HG03460 (cell line): Measurements from ENCODE around the gene CTSG.
"Not testable (repeated sequence)": the region's sequence is repeated elsewhere in the genome, so short reads cannot be mapped to it uniquely, and the experiment has no call there.

Experiments
- ATAC-seq: cut with Tn5 transposase; IDR thresholded peaks from one replicate; pipeline ENCODE4 v1.9.1; 2021; ENCODE audit not compliant: unreplicated experiment

Gene CTSG, protein sequence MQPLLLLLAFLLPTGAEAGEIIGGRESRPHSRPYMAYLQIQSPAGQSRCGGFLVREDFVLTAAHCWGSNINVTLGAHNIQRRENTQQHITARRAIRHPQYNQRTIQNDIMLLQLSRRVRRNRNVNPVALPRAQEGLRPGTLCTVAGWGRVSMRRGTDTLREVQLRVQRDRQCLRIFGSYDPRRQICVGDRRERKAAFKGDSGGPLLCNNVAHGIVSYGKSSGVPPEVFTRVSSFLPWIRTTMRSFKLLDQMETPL

DNA sequence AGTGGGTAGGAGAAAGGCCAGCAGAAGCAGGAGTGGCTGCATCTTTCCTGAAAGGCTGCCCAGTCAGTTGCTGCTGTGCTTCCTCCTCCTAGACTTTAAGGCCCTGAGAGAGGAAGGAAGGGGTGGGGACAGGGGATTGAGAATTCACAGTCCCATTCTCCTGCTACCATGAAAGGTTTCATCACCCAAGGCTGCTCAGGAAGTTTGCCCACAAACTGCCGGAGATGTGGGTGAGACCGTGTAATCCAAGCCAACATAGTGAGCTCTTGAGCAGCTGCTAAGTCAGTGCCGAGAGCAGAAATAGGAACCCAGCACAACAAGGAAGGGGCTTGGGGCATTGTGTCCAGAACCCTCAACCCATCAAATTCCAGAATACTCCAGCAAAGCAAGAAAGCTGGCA lies at the start of gene CTSG:
Gene CTSG (minus strand): TSS at position 69 of the 400 bp plus-strand sequence. CDS start 27 bp downstream, at position 42.
- ATAC-seq = no peak

DNA sequence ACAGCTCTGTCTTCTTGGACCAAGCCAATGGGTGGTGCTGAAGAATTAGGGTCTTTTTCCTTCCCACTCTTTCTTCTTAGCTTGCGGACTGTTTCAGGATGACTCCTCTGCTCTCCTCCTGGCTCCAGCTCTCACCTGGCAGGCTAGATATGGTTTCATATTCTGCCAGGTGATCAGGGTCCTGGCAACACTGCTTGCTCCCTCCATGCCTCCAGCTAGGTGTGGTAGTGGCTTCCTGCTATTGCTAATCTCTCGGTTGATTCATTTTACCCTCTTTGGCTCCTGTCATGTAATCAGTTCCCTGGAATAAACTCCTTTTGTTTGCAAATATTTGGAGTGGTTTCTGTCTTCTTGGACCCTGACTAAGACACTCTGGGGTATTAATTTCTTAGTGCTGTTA lies 37.7 kb upstream of the CTSG start:
- no peak for ATAC-seq

DNA sequence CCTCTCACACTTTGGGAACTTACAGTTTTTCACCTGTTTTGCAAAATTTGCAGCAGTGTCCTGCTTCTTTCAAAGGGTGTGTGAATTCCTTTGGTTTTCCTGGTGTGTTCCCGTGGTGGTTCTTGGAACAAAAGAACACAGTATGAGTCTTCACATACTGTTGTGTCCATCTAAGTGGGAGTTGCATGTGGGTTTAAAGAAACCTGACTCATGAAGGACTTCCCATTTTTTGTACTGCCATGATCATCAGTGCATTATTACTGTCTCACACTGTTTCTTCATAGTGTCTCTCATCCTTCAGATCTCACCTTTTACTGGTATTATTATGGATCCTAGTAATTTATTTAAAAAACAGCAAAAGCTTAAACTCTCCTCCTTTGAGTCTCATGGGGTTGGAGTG lies 37.2 kb upstream of the CTSG start:
- no peak for ATAC-seq

DNA sequence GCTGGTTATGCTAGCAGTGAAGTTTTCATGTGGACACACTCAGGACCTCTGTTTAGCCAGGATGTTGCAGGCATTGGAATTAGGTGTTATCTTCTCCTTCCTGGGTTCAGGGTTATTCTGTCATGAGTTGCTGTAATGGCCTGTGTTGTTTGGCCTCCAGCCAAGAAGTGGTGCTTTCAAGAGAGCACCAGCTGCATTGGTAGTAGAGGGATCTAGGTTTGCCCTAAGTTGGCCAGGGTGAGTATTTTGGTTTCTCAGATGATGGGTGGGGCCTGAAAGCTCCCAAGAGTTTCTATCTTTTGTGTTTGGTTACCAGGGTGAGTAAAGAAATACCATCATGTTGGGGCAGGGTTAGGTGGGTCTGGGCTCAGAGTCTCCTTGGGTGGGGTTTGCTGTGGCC lies 36.1 kb upstream of the CTSG start:
- ATAC-seq = no peak

DNA sequence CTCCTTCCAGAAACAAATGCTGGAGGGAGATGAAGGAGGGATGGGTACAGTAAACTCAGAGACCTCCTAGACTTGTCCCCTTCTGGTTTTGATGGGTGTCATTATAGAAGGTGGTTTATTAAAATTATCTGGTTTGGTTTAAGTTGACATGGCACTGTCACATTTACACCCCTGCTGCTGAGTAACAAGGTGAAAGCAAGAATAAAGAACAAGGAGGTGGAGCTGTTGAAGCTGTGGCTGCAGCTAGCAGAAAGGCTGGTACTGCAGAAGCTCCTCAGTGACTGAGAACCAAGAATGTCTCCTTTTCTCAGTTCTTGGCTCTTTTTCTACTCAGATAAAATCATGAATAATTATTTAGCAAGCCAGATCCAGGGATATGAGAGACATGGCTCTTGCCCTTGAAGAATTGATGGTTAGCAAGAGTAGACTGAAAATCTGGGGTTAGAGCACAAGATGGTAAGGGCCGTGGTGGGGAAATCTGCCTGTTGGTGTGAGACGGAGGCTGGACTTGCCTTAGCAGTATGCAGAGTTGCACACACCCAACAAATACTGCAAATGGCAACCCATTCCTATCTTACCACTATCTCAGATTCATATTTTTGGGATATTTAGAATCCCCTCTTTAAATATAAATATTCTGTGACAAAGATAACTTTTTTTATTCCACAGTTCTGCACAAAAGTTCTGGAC lies 33.8 kb upstream of the CTSG start, which contains the start of gene GZMH:
Gene GZMH (minus strand): TSS at position 31 of the 690 bp plus-strand sequence. CDS start 72 bp downstream, outside the sequence.
- ATAC-seq = no peak

DNA sequence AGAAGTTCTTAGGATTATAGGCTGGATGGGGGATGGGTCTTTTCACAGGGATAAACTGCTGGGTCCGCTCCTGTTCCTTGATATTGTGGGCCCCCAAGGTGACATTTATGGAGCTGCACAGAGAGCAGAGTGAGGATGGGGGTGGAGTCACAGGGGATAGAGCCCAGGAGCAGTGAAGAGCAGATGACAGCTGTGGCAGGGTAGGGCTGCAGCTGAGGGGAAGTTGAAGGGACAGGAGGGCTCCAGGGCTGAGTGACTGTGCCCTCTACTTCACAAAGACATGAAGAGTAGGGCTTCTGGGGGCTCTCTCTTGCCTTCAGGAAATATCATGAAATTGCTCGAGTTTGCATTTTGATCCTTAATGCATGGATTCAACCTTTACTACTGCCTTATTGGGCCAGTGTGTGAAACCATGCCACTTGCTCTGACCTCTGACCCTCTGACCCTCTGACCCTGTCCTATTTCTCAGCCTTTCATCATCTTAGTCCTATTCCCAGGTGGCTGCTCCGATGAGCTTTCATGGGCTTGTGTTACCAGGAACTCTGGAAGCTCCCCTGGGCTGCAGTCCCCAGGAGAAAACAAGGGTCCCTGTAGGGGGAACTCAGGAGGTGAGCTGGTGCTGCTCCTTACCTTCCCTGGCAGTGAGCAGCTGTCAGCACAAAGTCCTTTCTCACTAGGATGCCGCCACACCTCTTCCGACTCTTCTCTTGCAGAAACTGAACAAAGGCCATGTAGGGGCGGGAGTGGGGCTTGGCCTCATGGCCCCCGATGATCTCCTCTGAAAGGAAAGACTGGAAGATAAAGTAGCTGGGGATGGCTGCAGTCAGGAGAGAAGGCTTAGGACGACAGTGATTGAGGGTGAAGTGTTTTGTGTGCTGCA lies 31.8 kb upstream of the CTSG start:
- ATAC-seq = no peak

DNA sequence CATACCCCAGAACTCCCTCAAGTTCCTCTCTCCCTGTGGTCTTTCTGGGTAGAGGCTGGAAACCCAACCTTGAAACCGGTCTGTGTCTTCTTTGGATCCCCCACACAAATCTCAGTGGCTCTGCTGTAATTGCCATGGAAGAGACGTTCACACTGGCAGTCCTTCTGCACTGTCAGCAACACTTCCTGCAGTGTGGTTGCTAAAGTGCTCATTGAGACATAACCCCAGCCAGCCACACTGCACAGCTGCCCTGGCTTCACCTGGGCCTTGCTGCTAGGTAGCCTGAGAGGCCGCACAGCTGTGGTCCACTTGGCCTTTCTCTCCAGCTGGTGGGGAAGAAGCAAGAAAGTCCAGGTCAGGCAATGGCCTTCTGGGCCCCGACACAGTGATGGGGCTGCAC lies 31.0 kb upstream of the CTSG start:
- no peak for ATAC-seq

DNA sequence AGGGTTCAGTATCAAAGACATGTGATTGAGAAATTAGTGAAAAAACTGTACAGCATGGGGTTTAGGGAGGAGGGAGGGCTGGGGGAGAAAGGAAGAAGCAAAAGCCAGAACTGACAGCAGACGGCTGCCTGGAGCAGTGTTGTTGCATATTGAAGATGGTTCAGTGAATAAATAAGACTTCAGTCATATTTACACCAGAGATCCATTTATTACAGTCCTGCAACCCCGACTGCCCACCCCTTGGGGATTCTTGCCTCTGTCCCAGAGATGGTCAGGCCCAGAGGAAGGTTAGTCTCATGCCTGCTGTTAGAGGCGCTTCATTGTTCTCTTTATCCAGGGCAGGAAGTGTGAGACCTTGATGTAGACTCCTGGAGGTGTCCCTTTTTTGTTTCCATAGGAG lies 30.2 kb upstream of the CTSG start:
- ATAC-seq = no peak

DNA sequence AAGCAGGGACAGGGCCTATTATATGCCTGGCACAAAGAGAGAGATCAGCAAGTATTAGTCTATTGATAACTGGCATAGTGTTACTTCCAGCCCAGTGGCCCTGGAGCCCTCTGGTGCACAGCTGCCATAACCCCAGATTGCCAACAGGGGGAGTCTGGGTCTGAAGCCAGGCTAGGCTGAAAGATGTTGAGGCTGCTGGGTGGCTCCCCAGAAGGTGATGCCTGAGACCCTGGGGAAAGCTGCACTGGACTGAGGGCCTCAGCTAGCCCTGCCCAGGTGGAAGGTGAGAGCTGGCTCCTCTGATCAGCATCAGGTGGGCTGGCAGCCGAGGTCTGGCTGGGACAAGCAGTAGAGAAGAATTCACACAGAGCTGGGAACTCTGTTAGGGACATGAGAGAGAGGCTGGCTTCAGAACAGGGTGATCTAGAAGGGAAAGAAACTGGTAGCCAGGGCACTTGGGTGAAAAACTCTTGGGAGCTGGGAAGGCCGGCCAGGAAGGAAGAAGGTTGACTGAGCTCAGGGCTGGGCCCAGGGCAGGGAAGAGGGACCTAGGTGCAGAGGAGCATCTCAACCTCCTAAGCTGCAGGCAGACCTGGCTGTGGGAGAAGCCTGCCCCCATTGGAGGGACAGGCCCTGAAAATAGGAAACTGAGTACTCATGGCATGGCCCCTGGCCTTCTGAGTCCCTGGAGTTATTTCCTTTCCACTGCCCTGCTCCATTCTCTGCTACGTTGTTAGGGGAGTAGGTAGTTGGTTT lies 29.6 kb upstream of the CTSG start:
- peak; percentile 85 for ATAC-seq

DNA sequence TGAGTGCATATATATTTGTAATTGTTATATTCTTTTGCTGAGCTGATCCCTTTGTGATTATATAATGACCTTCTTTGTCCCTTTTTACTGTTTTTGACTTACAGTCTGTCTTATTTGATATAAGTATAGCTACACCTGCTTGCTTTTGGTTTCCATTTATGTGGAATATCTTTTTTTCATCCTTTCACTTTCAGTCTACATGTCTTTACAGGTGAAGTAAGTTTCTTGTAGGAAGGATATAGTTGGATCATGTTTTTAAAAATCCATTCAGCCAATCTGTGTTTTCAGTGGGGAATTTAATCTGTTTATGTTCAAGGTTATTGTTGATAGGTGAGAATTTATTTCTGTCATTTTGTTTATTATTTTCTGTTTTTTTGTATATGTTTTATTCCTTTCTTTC lies 21.4 kb upstream of the CTSG start:
- no peak for ATAC-seq

DNA sequence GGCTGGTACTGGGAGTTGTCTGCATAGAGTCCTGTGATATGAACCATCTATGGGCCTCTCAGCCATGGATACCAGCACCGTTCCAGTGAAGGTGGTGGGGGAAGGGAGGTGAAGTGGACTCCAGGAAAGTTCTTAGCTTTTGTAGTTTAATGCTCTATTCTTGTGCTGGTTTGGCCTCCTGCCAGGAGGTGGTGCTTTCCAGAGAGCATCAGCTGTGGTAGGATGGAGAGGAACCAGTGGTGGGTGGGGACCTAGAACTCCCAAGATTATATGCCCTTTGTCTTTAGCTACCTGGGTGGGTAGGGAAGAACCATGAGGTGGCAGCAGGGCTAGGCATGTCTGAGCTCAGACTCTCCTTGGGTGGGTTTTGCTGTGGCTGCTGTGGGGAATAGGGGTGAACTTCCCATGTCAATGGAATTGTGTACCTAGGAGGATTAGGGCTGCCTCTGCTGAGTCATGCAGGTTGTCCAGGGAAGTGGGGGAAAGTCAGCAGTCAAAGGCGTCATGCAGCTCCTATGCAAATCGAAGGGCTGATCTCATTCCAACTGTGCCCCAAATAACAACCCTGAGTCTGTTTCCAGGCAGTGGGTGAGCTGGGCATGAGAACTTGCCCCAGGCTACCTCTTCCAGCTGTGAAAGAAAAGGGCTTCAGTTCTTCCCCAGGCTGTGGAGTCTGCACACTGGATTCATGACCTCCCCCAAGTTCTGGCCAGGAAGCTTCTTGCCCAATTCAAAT lies 19.2 kb upstream of the CTSG start:
- no peak for ATAC-seq

DNA sequence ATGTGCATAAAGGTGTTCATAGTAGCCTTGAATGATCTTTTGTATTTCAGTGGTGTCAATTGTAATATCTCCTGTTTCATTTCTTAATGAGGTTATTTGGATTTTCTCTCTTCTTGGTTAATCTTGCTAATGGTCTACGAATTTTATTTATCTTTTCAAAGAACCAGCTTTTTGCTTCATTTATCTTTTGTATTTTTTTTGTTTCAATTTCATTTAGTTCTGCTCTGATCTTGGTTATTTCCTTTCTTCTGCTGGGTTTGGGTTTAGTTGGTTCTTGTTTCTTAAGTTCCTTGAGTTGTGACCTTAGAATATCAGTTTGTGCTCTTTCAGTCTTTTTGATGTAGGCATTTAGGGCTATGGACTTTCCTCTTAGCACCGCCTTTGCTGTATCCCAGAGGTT lies 15.0 kb upstream of the CTSG start:
- ATAC-seq = not testable (repeated sequence)

DNA sequence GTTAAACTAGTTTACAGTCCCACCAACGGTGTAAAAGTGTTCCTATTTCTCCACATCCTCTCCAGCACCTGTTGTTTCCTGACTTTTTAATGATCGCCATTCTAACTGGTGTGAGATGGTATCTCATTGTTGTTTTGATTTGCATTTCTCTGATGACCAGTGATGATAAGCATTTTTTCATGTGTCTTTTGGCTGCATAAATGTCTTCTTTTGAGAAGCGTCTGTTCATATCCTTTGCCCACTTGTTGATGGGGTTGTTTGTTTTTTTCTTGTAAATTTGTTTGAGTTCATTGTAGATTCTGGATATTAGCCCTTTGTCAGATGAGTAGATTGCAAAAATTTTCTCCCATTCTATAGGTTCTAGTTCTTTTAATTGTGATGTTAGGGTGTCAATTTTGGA lies 8.4 kb upstream of the CTSG start:
- not testable (repeated sequence) for ATAC-seq

DNA sequence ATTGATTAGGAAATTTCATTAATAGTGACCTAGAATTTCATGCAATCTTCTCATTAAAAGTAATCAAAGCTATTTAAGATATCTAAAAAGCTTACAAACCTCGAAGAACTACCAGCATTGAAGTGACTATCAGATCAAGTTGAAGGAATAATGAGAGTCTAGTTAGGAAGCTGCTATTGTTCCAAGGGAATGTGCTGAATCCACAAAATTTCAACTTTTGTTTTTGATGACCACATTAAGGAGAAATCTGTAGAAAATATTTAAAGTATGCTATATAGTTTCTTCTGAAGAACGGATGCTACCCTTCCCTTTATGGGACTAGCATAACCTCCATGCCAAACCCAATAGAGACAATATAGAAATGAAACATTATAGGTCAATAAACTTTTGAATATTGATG lies 2.5 kb upstream of the CTSG start:
- ATAC-seq = no peak

DNA sequence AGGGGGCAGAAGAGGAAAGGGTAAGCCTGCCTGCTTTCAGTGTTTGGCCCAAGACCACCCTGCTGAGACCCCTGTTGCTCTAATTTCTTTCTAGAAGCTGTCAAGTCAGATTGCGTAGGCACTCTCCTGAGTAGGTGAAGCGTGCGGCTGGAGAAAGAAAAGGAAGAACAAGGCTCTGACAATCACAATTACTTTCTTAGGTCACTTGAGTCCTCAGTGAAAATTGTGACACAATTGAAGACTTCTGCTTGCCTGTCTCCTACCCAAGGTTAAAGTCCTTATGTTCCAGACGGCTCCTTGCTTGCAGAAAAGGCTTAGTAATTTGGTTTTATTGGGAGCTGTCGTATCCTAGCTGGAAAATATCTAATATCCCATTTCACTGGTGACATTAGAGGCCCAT lies 721 bp upstream of the CTSG start:
- no peak for ATAC-seq

DNA sequence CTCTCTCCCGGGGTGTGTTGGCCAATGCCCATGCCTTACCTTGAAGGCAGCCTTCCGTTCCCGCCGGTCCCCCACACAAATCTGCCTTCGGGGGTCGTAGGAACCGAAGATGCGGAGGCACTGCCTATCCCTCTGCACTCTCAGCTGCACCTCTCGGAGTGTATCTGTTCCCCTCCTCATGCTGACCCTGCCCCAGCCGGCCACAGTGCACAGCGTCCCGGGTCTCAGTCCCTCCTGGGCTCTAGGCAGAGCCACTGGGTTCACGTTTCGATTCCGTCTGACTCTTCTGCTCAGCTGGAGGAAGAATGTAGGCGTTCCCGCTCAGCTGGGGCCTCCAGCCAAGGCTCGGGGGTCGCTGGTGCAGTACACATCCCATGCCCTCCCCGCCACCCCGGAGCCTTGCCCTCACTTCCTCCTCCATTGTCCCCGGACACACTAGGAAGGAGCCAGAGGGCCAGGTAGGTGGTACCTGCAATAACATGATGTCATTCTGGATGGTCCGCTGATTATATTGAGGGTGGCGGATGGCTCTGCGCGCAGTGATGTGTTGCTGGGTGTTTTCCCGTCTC lies 1.8 kb downstream of the CTSG start:
- no peak for ATAC-seq

DNA sequence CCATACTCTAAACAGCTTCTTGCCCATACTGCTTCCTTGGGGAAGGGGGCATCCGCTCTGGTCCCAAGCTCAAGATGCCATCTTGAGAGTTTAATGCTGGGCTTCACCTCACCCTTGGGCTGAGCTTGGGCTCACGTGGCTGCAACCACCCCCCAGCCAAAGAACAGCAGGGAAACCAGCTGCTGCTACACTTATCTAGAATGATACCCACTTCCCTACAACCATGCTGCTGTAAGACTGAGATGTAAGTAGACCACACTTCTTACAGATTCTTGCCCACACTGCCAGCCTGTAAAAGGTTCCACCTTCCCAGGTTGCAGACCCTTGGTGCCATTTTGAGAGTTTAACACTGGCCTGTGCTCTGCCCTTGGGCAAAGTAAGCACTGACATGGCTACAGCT lies 9.7 kb downstream of the CTSG start:
- ATAC-seq = no peak

DNA sequence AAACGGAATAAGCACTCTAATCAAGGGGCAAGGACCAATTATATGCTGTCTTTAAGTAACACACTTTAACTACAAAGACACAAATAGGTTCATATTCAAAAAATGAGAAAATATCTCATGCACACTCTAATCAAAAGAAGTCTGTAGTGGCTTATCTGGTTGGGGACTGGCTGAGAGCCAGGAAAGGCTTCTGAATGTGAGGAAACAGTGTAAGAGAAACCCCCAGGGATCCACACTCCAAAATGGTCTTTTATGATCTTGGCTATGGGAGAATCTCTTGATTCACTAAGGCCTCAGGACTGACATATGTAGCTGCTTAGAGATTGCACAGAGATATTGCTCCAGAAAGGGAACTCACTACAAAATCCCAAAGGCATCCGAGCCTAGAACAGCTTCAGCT lies 10.3 kb downstream of the CTSG start:
- ATAC-seq = no peak

DNA sequence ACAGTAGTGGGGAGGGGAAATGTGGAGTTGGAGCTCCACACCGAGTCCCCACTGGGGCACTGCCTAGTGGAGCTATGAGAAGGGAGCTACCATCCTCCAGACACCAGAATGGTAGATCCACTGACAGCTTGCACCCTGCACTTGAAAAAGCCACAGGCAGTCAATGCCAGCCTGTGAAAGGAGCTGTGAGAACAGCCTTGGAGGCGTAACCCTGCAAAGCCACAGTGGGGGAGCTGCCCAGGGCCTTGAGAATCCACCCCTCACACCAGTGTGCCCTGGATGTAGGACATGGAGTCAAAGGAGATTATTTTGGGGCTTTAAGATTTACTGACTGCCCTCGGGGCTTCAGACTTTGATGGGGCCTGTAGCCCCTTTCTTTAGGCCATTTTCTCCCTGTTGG lies 12.5 kb downstream of the CTSG start:
- ATAC-seq = no peak

DNA sequence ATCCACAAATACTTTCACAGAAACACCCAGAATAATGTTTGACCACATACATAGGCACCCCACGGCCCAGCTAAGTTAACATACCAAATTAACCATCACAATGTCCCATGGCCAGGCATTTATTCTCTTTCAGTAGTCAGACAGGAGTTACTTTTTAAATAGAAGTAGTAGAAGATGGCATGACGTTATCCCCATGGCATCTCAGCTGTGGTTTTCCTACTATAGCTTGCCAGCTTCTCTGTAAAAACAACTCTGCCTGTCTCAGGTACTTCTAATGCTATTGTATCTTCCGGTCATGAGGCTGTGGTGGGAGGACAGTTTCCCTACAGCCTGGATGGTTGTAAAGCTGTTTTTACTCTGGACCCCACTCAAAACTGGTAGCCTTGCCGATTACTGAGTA lies 19.3 kb downstream of the CTSG start:
- no peak for ATAC-seq
